Keratinocyte (primary cell): ENCODE data around the gene RNMT. TPM values are rescaled to one million over a fixed set of nuclear protein-coding genes. Genes with fewer than 3 reads are reported as not detected.

Experiments used
- DNase-seq: peaks from one replicate; pipeline ENCODE4 v3.0.0-alpha.2; 2011; ENCODE audit warnings: low read depth, missing footprints, low spot score
- FAIRE-seq: peaks from 2 replicates; lab custom pipeline; 2011; peaks lifted over from hg19 to GRCh38; lab: Jason Lieb, UNC
- H2AFZ ChIP-seq: 2 replicates; pipeline ENCODE4 v1.6.0; 2012; ENCODE audit warnings: low read length, control low read depth, inconsistent platforms; ENCODE audit not compliant: control insufficient read depth
- H3K27ac ChIP-seq: 2 replicates; pipeline ENCODE4 v1.5.1; 2011; ENCODE audit warnings: low read length; ENCODE audit not compliant: control insufficient read depth, insufficient read depth
- H3K27me3 ChIP-seq: 3 replicates; pipeline ENCODE4 v1.6.0; 2011; ENCODE audit warnings: low read length; ENCODE audit not compliant: control insufficient read depth, insufficient read depth; ENCODE audit errors: extremely low read depth
- H3K36me3 ChIP-seq, 2 experiments: 2 replicates in 1 of 2; 3 replicates in 1 of 2; pipeline ENCODE4 v1.5.1; 2011; ENCODE audit warnings: low read length in 2 of 2, mild to moderate bottlenecking in 1 of 2; ENCODE audit not compliant: control insufficient read depth in 2 of 2, insufficient read depth in 2 of 2; ENCODE audit errors: extremely low read depth in 1 of 2
- H3K4me1 ChIP-seq: 3 replicates; pipeline ENCODE4 v1.5.1; 2011; ENCODE audit warnings: low read length; ENCODE audit not compliant: control insufficient read depth, insufficient read depth; ENCODE audit errors: extremely low read depth
- H3K4me2 ChIP-seq: 3 replicates; pipeline ENCODE4 v1.6.0; 2011; ENCODE audit warnings: low read depth, low read length; ENCODE audit not compliant: control insufficient read depth, insufficient read depth; ENCODE audit errors: extremely low read depth
- H3K4me3 ChIP-seq, 3 experiments: fragments of 200-600 bp in 1 of 3; sonication (generic) in 1 of 3; 2 replicates in 2 of 3; 3 replicates in 1 of 3; pipeline ENCODE4 v1.5.1; 2011 to 2016; ENCODE audit warnings: low read length in 3 of 3, mild to moderate bottlenecking in 3 of 3, control low read depth in 2 of 3, inconsistent platforms in 1 of 3, low read depth in 1 of 3, mixed read lengths in 1 of 3, mixed run types in 1 of 3, moderate library complexity in 1 of 3; ENCODE audit not compliant: control insufficient read depth in 2 of 3, insufficient read depth in 2 of 3; ENCODE audit errors: extremely low read depth in 1 of 3
- H3K79me2 ChIP-seq: 2 replicates; pipeline ENCODE4 v1.6.0; 2012; ENCODE audit warnings: low read length; ENCODE audit not compliant: control insufficient read depth, insufficient read depth
- H3K9ac ChIP-seq: 3 replicates; pipeline ENCODE4 v1.6.0; 2011; ENCODE audit warnings: low read length; ENCODE audit not compliant: control insufficient read depth, insufficient read depth; ENCODE audit errors: extremely low read depth
- H3K9me1 ChIP-seq: 3 replicates; pipeline ENCODE4 v1.6.0; 2011; ENCODE audit warnings: low read length; ENCODE audit not compliant: control insufficient read depth, insufficient read depth; ENCODE audit errors: extremely low read depth
- H3K9me3 ChIP-seq: 2 replicates; pipeline ENCODE4 v1.5.1; 2012; ENCODE audit warnings: low read depth, low read length; ENCODE audit not compliant: control insufficient read depth
- H4K20me1 ChIP-seq: 3 replicates; pipeline ENCODE4 v1.6.0; 2011; ENCODE audit warnings: low read length; ENCODE audit not compliant: control insufficient read depth, insufficient read depth; ENCODE audit errors: extremely low read depth
- CTCF ChIP-seq, 3 experiments: IDR thresholded peaks in 1 of 3; conservative IDR thresholded peaks in 1 of 3; optimal IDR thresholded peaks in 1 of 3; 2 replicates in 2 of 3; 3 replicates in 1 of 3; pipeline versions ENCODE3 to v1.5.1; 2011; ENCODE audit warnings: low read length in 3 of 3, mild to moderate bottlenecking in 3 of 3, moderate library complexity in 2 of 3, control low read depth in 1 of 3, inconsistent platforms in 1 of 3; ENCODE audit not compliant: insufficient read depth in 2 of 3; ENCODE audit errors: extremely low read depth in 1 of 3
- EZH2 ChIP-seq: IDR thresholded peaks from one replicate; pipeline ENCODE4 v1.6.1; 2012; ENCODE audit warnings: inconsistent platforms, mild to moderate bottlenecking, low read length, moderate library complexity
- dilution Hi-C: fragments of 300-500 bp; cut with MboI; formaldehyde crosslinking; loops from one replicate; pipeline ENCODE4 v1.7.0; 2020; ENCODE audit warnings: low sequenced_read_pairs; ENCODE audit not compliant: extremely low pct_ligation_motif_present
- polyA plus RNA-seq, 5 experiments: library from polyadenylated mRNA; depleted of rRNA in 3 of 5; stranded (reverse) in 3 of 5; stranded (forward) in 1 of 5; unstranded in 1 of 5; fragments of >200 nt; gene quantifications; 1 replicate in 1 of 5; 2 replicates in 3 of 5; 3 replicates in 1 of 5; pipeline versions ENCODE4 v1.2.1 to v1.2.3, GENCODE V29; 2011 to 2012; ENCODE audit warnings: missing spikeins in 2 of 5, low read depth in 1 of 5, low replicate concordance in 1 of 5

RNMT gene
- polyA plus RNA-seq, 1 donor (not counting 4 experiments of a cell fraction or from before 2014, with no cell fraction given) = 22.6 TPM

- no peak overlapping the region for H3K9ac ChIP-seq
- H4K20me1 ChIP-seq = no peaks in the 10 kb centered on the region
- H3K27ac ChIP-seq = no peak overlapping the region
- no peaks in the 10 kb centered on the region for H3K9me1 ChIP-seq
- dilution Hi-C loops = no loop called here
- no peak overlapping the region for H3K4me2 ChIP-seq
- no peaks in the 10 kb centered on the region for H3K79me2 ChIP-seq
- H3K9me3 ChIP-seq = no peaks in the 10 kb centered on the region
- H2AFZ ChIP-seq = no peak overlapping the region
- peaks cover 3 to 8% of the 10 kb centered on the region in 2 experiments for H3K36me3 ChIP-seq
- no peak for DNase-seq
- H3K4me1 ChIP-seq = no peaks in the 10 kb centered on the region
- FAIRE-seq = no peak
- no peaks in the 10 kb centered on the region for H3K27me3 ChIP-seq
- no peak for TF ChIP-seq EZH2
- no peak for TF ChIP-seq CTCF (optimal IDR thresholded peaks at IDR 0.05 in 1 of 3, IDR thresholded peaks at IDR 0.05 in 1 of 3, conservative IDR thresholded peaks at IDR 0.05 in 1 of 3; ENCODE audit: extremely low read depth in 1 of 3, insufficient read depth in 2 of 3, low read length in 3 of 3)
- H3K4me3 ChIP-seq = no peak overlapping the region
These were observed 36.4 kb downstream of the RNMT start for GRCh38 chr18:13762690-13763439.

- DNase-seq = no peak
- Histone ChIP-seq H3K9me1 (no peaks in the 10 kb centered on the region), H3K9me3 (no peaks in the 10 kb centered on the region), H3K27me3 (no peaks in the 10 kb centered on the region), H3K27ac (no peak overlapping the region), H3K4me1 (no peaks in the 10 kb centered on the region), H3K36me3 (no peaks in the 10 kb centered on the region), H3K79me2 (no peaks in the 10 kb centered on the region), H2AFZ (no peak overlapping the region), H4K20me1 (no peaks in the 10 kb centered on the region), H3K9ac (no peak overlapping the region), H3K4me3 (no peak overlapping the region), H3K4me2 (no peak overlapping the region)
- dilution Hi-C loops = no loop called here
- no peak for FAIRE-seq
- no peak for TF ChIP-seq CTCF (optimal IDR thresholded peaks at IDR 0.05 in 1 of 3, IDR thresholded peaks at IDR 0.05 in 1 of 3, conservative IDR thresholded peaks at IDR 0.05 in 1 of 3; ENCODE audit: extremely low read depth in 1 of 3, insufficient read depth in 2 of 3, low read length in 3 of 3)
- no peak for TF ChIP-seq EZH2
These were observed 48.6 kb downstream of the RNMT start for GRCh38 chr18:13775058-13775457.
